ENCODE data around the gene EDEM3.
"Not testable (repeated sequence)": the region's sequence is repeated elsewhere in the genome, so short reads cannot be mapped to it uniquely, and the experiment has no call there.

Gene EDEM3

DNA sequence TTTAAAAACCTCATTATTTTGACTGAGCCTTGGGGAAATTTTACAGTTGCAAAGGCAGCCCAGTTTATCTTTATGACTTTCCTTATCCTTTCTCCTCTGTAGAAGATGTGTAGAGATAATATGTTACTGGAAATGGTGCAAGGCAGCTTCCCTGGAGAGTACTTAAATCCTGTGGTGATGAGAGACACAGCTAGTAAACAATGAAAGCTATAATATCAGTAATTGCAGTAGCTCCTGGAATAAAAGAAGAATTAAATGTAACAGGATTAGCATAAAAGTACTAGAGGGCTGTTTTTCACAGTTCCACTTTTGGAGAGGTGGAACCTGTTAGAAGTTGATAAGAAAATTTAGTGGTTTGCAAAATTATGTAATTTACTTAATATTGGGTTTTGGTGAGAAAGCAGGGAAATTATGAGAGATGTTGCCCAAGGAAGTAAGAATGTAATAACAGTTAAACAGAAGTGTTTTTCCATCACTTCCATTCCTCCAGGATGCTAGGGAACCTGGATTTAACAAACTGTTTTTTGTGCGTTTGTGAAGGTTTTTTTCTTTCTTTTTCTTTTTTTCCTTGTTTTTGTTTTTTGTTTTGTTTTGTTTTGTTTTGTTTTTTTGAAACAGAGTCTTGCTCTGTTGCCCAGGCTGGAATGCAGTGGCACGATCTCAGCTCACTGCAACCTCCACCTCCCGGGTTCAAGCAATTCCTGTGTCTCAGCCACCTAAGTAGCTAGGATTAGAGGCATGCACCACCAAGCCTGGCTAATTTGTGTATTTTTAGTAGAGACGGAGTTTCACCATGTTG lies 15.7 kb upstream of the EDEM3 start:
- Histone ChIP-seq H3K27me3 (ENCODE audit: control insufficient read depth in 5 of 5, insufficient read depth in 4 of 5, low read length in 5 of 5) (no peaks in the 10 kb centered on the region), H3K36me3 (ENCODE audit: control insufficient read depth in 5 of 5, insufficient read depth in 5 of 5, low read length in 5 of 5) (no peaks in the 10 kb centered on the region), H3K4me1 (ENCODE audit: control insufficient read depth in 5 of 5, insufficient read depth in 5 of 5, low read length in 5 of 5) (no peaks in the 10 kb centered on the region), H3K4me3 (ENCODE audit: low read depth in 1 of 5, low read length in 5 of 5) (no peak overlapping the region), H3K9ac (ENCODE audit: low read length in 5 of 5) (no peak overlapping the region), H3K27ac (ENCODE audit: low read depth, low read length) (no peak overlapping the region), H3K9me3 (ENCODE audit: control insufficient read depth in 5 of 5, low read length in 5 of 5) (no peaks in the 10 kb centered on the region)

DNA sequence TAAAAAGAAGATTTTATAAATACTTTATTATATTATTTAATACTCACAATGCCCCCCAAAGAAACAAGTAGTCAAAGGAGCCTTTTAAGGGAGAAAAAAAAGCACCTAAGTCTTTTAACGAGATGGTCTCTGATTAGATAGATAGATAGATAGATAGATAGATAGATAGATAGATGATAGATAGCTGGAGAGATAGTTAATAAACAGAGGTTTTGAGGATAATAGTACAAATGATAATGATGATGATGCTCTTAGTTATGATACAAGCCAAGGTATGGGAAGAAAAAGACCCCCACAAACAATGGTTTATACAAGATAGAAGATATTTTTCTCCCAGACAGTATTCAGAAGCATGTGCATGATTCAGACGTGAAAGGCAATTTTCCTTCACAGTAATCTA lies 14.6 kb upstream of the EDEM3 start:
- no peaks in the 10 kb centered on the region for H3K4me1 ChIP-seq (ENCODE audit: control insufficient read depth in 5 of 5, insufficient read depth in 5 of 5, low read length in 5 of 5)

DNA sequence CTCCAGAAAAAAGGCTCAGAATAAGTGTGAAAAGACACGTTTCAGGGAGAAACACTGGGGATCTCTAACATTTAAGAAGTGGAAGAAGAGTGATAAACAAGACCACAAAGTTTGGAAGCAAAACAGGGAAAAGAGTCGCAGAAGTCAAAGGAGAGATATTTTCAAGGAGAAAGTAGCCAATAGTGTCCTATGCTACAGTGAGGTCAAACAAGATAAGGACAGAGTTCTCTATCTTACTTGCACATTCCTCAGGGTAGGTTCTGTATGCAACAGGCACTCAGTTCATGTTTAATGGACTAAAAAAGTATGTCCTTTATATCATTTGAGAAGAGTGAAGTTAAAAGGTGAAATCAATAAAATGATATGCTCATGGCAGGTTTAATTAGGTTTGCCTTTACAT lies 13.8 kb upstream of the EDEM3 start:
- Histone ChIP-seq H3K4me1 (ENCODE audit: control insufficient read depth in 5 of 5, insufficient read depth in 5 of 5, low read length in 5 of 5) (no peaks in the 10 kb centered on the region), H3K36me3 (ENCODE audit: control insufficient read depth in 5 of 5, insufficient read depth in 5 of 5, low read length in 5 of 5) (no peaks in the 10 kb centered on the region), H3K9me3 (ENCODE audit: control insufficient read depth in 5 of 5, low read length in 5 of 5) (no peaks in the 10 kb centered on the region), H3K27me3 (ENCODE audit: control insufficient read depth in 5 of 5, insufficient read depth in 4 of 5, low read length in 5 of 5) (no peaks in the 10 kb centered on the region), H3K27ac (ENCODE audit: low read depth, low read length) (no peak overlapping the region), H3K9ac (ENCODE audit: low read length in 5 of 5) (no peak overlapping the region), H3K4me3 (ENCODE audit: low read depth in 1 of 5, low read length in 5 of 5) (no peak overlapping the region)

More for the DNA sequence above, 14.6 kb upstream of the EDEM3 start:
- H3K9me3 ChIP-seq (ENCODE audit: control insufficient read depth in 5 of 5, low read length in 5 of 5) = no peaks in the 10 kb centered on the region
- H3K9ac ChIP-seq (ENCODE audit: low read length in 5 of 5) = no peak overlapping the region
- H3K4me3 ChIP-seq (ENCODE audit: low read depth in 1 of 5, low read length in 5 of 5) = no peak overlapping the region
- no peaks in the 10 kb centered on the region for H3K36me3 ChIP-seq (ENCODE audit: control insufficient read depth in 5 of 5, insufficient read depth in 5 of 5, low read length in 5 of 5)
- H3K27me3 ChIP-seq (ENCODE audit: control insufficient read depth in 5 of 5, insufficient read depth in 4 of 5, low read length in 5 of 5) = no peaks in the 10 kb centered on the region
- no peak overlapping the region for H3K27ac ChIP-seq (ENCODE audit: low read depth, low read length)

DNA sequence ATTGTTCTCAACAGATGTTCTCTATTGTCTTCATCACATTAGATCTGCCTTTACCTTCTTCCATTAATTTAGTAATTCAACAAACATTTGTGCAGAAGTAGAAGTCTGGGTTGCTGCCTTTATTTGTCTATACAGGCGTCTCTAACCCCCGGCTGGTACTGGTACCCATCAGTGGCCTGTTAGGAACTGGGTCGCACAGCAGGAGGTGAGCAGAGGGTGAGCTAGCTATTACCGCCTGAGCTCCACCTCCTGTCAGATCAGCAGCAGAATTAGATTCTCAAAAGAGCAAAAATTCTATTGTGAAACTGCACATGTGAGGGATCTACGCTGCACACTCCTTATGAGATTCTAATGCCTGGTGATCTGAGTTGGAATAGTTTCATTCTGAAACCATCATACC lies 12.9 kb upstream of the EDEM3 start:
- Histone ChIP-seq H3K9me3 (ENCODE audit: control insufficient read depth in 5 of 5, low read length in 5 of 5) (no peaks in the 10 kb centered on the region), H3K9ac (ENCODE audit: low read length in 5 of 5) (no peak overlapping the region), H3K27me3 (ENCODE audit: control insufficient read depth in 5 of 5, insufficient read depth in 4 of 5, low read length in 5 of 5) (no peaks in the 10 kb centered on the region), H3K27ac (ENCODE audit: low read depth, low read length) (no peak overlapping the region), H3K36me3 (ENCODE audit: control insufficient read depth in 5 of 5, insufficient read depth in 5 of 5, low read length in 5 of 5) (no peaks in the 10 kb centered on the region), H3K4me3 (ENCODE audit: low read depth in 1 of 5, low read length in 5 of 5) (no peak overlapping the region), H3K4me1 (ENCODE audit: control insufficient read depth in 5 of 5, insufficient read depth in 5 of 5, low read length in 5 of 5) (no peaks in the 10 kb centered on the region)

DNA sequence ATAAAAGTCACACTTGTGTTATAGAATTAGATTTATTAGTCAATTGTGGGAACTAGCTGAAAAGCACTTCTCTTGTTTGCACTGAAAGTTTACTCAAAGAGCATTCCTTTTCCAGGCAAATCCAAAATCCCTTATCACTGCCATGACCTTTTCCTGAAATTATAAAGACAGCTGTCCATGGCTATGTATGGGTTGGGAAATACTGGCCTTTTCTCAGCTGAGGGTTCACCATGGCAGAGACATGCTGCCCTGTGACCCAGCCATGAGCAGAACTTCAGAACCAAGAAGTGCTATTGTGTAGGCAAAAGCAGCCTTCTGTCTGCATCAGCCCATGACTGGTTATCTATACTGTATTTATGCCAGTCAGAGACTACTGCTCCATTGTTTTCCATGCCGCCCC lies 9.8 kb upstream of the EDEM3 start:
- H3K9ac ChIP-seq (ENCODE audit: low read length in 5 of 5) = no peak overlapping the region
- H3K27ac ChIP-seq (ENCODE audit: low read depth, low read length) = no peak overlapping the region
- no peaks in the 10 kb centered on the region for H3K9me3 ChIP-seq (ENCODE audit: control insufficient read depth in 5 of 5, low read length in 5 of 5)
- H3K36me3 ChIP-seq (ENCODE audit: control insufficient read depth in 5 of 5, insufficient read depth in 5 of 5, low read length in 5 of 5) = no peaks in the 10 kb centered on the region
- H3K27me3 ChIP-seq (ENCODE audit: control insufficient read depth in 5 of 5, insufficient read depth in 4 of 5, low read length in 5 of 5) = no peaks in the 10 kb centered on the region
- no peak overlapping the region for H3K4me3 ChIP-seq (ENCODE audit: low read depth in 1 of 5, low read length in 5 of 5)
- H3K4me1 ChIP-seq (ENCODE audit: control insufficient read depth in 5 of 5, insufficient read depth in 5 of 5, low read length in 5 of 5) = no peaks in the 10 kb centered on the region

DNA sequence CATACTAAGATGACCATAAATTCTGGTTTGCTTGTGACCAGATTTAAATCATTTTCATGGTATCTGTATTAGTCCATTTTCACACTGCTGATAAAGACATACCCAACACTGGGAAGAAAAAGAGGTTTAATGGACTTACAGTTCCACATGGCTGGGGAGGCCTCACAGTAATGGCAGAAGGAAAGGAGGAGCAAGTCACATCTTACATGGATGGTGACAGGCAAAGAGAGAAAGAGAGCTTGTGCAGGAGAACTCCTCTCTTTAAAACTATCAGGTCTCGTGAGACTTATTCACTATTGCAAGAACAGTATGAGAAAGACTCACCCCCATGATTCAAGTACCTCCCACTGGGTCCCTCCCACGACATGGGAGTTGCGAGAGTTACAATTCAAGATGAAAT lies 8.9 kb upstream of the EDEM3 start:
- H3K4me1 ChIP-seq (ENCODE audit: control insufficient read depth in 5 of 5, insufficient read depth in 5 of 5, low read length in 5 of 5); H3K4me3 ChIP-seq (ENCODE audit: low read depth in 1 of 5, low read length in 5 of 5); H3K27me3 ChIP-seq (ENCODE audit: control insufficient read depth in 5 of 5, insufficient read depth in 4 of 5, low read length in 5 of 5); H3K36me3 ChIP-seq (ENCODE audit: control insufficient read depth in 5 of 5, insufficient read depth in 5 of 5, low read length in 5 of 5); H3K9ac ChIP-seq (ENCODE audit: low read length in 5 of 5); H3K27ac ChIP-seq (ENCODE audit: low read depth, low read length); H3K9me3 ChIP-seq (ENCODE audit: control insufficient read depth in 5 of 5, low read length in 5 of 5): not testable (repeated sequence)

DNA sequence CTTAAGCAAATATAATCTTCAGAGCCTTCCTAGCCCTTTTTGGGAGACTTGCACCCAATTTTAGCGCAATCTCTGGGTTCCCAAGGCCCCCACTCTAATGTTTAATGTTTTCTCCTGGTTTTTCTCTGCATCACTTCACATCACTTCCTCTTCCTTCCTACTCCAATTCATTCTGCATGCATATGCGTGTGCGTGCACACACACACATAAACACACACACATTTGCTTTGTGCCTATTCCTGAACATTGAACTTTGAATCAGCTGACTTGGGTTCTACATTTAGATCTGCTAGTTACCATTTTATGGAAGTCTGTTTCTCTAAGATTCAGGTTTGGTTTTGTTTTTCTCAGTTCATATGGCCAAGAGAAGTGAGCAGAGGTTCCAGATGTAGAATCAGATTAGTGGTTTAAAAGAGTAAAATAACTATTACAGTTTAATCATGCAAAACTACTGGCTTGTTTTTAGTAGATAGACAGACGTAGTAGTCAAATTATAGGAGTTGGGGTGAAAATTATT lies 7.4 kb upstream of the EDEM3 start:
- Histone ChIP-seq H3K27ac (ENCODE audit: low read depth, low read length) (no peak overlapping the region), H3K4me1 (ENCODE audit: control insufficient read depth in 5 of 5, insufficient read depth in 5 of 5, low read length in 5 of 5) (no peaks in the 10 kb centered on the region), H3K4me3 (ENCODE audit: low read depth in 1 of 5, low read length in 5 of 5) (no peak overlapping the region)

DNA sequence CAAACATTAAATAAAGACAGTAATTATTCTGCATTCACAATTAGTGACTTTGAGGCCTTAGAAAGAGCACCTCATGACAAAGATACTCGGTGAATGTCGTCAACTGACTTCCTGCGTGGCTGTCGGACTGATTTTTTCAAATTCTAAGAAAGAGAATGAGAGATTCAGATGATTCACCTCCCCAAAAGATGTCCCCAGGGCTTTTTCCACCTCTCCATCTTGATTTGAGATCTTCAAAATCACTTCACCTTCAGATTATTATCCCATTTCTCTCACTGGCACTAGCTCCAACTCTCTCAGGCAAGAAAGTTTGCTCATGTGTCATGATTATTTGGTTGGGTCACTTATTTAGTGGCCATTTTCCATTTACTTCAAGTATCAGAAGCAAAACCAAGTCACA lies 5.0 kb upstream of the EDEM3 start:
- peaks cover 0 to 11% (median 8%) of the 10 kb centered on the region in 5 donors for H3K4me1 ChIP-seq (ENCODE audit: control insufficient read depth in 5 of 5, insufficient read depth in 5 of 5, low read length in 5 of 5)
- no peaks in the 10 kb centered on the region for H3K9me3 ChIP-seq (ENCODE audit: control insufficient read depth in 5 of 5, low read length in 5 of 5)
- H3K4me3 ChIP-seq (ENCODE audit: low read depth in 1 of 5, low read length in 5 of 5) = no peak overlapping the region
- H3K27ac ChIP-seq (ENCODE audit: low read depth, low read length) = no peak overlapping the region
- no peaks in the 10 kb centered on the region for H3K27me3 ChIP-seq (ENCODE audit: control insufficient read depth in 5 of 5, insufficient read depth in 4 of 5, low read length in 5 of 5)
- no peaks in the 10 kb centered on the region for H3K36me3 ChIP-seq (ENCODE audit: control insufficient read depth in 5 of 5, insufficient read depth in 5 of 5, low read length in 5 of 5)
- no peak overlapping the region for H3K9ac ChIP-seq (ENCODE audit: low read length in 5 of 5)

More for the DNA sequence above, 7.4 kb upstream of the EDEM3 start:
- no peaks in the 10 kb centered on the region for H3K9me3 ChIP-seq (ENCODE audit: control insufficient read depth in 5 of 5, low read length in 5 of 5)
- H3K36me3 ChIP-seq (ENCODE audit: control insufficient read depth in 5 of 5, insufficient read depth in 5 of 5, low read length in 5 of 5) = no peaks in the 10 kb centered on the region
- no peak overlapping the region for H3K9ac ChIP-seq (ENCODE audit: low read length in 5 of 5)
- H3K27me3 ChIP-seq (ENCODE audit: control insufficient read depth in 5 of 5, insufficient read depth in 4 of 5, low read length in 5 of 5) = no peaks in the 10 kb centered on the region

DNA sequence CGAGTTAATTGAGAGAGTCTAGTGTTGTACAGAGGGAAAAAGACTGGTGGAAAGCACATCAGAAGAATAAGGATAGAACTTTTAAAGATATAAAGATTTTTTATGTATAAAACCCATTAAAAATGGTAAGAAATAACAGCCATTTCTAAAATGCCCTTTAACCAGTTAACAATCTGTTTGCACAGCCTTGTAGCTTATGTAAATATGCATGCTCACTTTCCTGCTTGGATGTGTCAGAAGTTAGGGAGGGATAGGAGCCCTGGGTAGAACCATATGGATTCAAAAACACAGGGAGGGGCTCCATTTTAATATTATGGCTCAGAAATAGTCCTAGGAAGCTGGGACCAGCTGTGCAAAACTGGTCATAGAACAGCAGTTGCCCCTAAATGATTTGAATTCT lies 4.5 kb upstream of the EDEM3 start:
- Histone ChIP-seq H3K36me3 (ENCODE audit: control insufficient read depth in 5 of 5, insufficient read depth in 5 of 5, low read length in 5 of 5) (no peaks in the 10 kb centered on the region), H3K4me3 (ENCODE audit: low read depth in 1 of 5, low read length in 5 of 5) (no peak overlapping the region), H3K9me3 (ENCODE audit: control insufficient read depth in 5 of 5, low read length in 5 of 5) (no peaks in the 10 kb centered on the region), H3K27me3 (ENCODE audit: control insufficient read depth in 5 of 5, insufficient read depth in 4 of 5, low read length in 5 of 5) (no peaks in the 10 kb centered on the region), H3K4me1 (ENCODE audit: control insufficient read depth in 5 of 5, insufficient read depth in 5 of 5, low read length in 5 of 5) (peaks cover 0 to 13% (median 8%) of the 10 kb centered on the region in 5 donors), H3K9ac (ENCODE audit: low read length in 5 of 5) (no peak overlapping the region), H3K27ac (ENCODE audit: low read depth, low read length) (no peak overlapping the region)

DNA sequence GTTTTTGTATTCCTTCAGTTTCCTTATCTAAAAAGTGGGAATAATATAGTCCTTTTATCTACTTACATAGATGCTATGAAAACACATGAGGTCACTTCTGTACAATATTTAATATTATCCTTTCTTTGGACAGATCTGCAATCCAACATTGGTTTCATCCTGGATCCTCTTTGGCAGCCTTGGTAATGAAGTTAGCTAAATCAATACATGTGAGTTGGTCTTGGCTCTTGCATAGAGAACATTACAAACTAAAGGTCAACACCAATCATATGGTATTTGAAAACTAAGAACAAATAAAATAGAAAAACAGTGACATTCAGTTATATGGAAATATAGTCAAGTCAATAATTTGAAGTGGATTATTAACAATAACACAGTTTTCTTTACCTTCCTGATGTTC lies 3.2 kb upstream of the EDEM3 start:
- Histone ChIP-seq H3K9me3 (ENCODE audit: control insufficient read depth in 5 of 5, low read length in 5 of 5) (no peaks in the 10 kb centered on the region), H3K27ac (ENCODE audit: low read depth, low read length) (no peak overlapping the region)

More for the DNA sequence above, 3.2 kb upstream of the EDEM3 start:
- no peaks in the 10 kb centered on the region for H3K36me3 ChIP-seq (ENCODE audit: control insufficient read depth in 5 of 5, insufficient read depth in 5 of 5, low read length in 5 of 5)
- no peak overlapping the region for H3K9ac ChIP-seq (ENCODE audit: low read length in 5 of 5)
- no peak overlapping the region for H3K4me3 ChIP-seq (ENCODE audit: low read depth in 1 of 5, low read length in 5 of 5)
- H3K27me3 ChIP-seq (ENCODE audit: control insufficient read depth in 5 of 5, insufficient read depth in 4 of 5, low read length in 5 of 5) = no peaks in the 10 kb centered on the region
- peaks cover 0 to 25% (median 19%) of the 10 kb centered on the region in 5 donors for H3K4me1 ChIP-seq (ENCODE audit: control insufficient read depth in 5 of 5, insufficient read depth in 5 of 5, low read length in 5 of 5)
